GM18508 (cell line): ENCODE measurements around the gene BCAN.
"Not testable (repeated sequence)": the region's sequence is repeated elsewhere in the genome, so short reads cannot be mapped to it uniquely, and the experiment has no call there.

Experiments used
- ATAC-seq: cut with Tn5 transposase; IDR thresholded peaks from one replicate; pipeline ENCODE4 v1.9.1; 2021; ENCODE audit warnings: moderate number of reproducible peaks; ENCODE audit not compliant: insufficient read depth, unreplicated experiment

BCAN gene

DNA sequence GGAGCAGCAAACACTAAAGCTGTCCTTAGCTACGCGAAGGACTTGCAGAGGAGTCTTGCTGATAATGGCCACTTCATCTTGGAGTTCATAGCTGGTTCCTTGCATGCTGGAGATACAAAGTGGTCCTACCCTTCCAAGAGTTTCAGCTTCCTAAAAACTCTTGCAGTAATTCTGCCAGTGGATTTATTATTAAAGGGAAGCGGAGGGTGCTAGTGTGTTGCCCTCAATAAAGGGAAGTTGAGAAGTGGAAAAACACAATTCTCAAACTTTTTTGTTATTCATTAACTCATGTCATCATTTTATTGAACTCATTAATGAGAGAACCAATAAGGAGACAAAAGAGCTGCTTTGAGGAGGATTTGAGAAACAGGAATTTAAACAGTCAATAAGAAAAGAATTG lies 29.3 kb upstream of the BCAN start:
- no peak for ATAC-seq

GRCh38 chr1:156615946-156616345 lies 26.0 kb upstream of the BCAN start:
- no peak for ATAC-seq

DNA sequence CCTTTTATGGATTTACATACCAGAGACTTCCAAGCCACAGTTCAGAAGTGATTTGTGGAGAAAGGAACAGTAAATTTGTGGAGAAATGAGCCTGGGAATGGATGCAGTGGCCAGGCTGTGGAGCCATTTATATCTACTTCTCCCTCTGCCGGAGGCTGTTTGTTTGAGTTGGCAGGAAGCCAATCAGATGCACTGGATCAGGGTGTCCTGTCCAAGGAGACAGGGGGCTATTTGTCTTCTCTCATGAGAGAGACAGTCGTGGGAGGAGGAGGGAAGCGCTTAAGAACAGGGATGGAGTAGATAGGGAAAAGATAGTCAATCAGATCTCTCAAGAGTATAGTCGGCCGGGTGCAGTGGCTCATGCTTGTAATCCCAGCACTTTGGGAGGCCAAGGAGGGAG lies 25.5 kb upstream of the BCAN start:
- no peak for ATAC-seq

DNA sequence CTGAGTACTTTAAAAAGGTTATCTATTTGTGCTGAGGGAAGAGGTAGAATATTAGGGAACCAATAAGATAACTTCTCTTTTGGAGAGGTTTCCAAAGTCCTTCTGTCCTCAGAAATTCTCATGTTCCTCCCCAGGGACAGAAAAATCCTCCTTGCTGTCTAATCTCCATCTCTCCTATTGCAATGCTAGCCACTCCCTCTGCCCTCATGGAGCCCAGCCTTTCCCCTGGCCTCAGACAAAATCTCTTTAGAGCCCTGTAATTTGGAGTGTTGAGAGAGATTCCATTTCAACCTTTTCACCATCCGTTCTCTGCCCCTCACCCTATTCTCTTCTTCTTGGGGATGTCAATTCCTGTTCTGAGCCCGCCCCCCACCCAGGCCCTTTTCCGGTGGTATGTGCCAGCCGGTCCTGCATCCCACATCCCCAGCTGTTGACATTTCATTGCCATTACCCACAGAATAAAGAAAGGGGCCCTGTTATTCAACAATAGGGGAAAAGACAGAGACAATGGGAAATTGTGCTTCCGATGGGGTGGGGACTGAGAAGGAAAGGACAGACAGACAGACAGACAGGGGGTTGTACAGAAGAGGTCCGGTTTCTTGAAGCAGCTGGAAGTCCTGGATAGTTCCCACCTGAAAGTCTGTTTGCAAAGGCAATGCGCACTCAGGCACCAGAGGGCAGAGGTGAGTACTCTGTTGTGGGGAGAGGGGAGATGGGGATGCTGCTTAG lies 22.9 kb upstream of the BCAN start, which contains the start of gene HAPLN2:
HAPLN2 (plus strand) TSS at position 563 of the 729 bp plus-strand sequence. CDS start 4,076 bp downstream, outside the sequence.
- no peak for ATAC-seq

DNA sequence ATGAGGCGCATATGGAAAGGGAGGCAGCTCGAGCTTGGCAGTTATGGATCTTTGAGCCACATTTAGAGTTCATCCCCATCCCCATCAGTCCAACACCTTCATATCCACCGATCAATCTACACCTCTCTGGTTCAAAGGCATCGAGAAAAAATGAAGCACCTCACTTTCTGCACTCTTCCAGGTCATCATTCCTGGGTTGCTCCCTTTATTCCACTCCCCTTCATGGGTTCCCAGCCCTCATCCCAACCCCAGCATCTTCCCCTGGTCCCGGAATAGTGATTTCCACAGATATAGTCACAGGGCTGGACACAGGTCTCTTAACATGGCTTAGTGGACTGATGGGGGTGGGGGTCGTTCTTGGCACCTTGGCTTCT lies 22.3 kb upstream of the BCAN start:
- ATAC-seq = no peak

GRCh38 chr1:156622581-156623297 lies 19.2 kb upstream of the BCAN start:
- no peak for ATAC-seq

DNA sequence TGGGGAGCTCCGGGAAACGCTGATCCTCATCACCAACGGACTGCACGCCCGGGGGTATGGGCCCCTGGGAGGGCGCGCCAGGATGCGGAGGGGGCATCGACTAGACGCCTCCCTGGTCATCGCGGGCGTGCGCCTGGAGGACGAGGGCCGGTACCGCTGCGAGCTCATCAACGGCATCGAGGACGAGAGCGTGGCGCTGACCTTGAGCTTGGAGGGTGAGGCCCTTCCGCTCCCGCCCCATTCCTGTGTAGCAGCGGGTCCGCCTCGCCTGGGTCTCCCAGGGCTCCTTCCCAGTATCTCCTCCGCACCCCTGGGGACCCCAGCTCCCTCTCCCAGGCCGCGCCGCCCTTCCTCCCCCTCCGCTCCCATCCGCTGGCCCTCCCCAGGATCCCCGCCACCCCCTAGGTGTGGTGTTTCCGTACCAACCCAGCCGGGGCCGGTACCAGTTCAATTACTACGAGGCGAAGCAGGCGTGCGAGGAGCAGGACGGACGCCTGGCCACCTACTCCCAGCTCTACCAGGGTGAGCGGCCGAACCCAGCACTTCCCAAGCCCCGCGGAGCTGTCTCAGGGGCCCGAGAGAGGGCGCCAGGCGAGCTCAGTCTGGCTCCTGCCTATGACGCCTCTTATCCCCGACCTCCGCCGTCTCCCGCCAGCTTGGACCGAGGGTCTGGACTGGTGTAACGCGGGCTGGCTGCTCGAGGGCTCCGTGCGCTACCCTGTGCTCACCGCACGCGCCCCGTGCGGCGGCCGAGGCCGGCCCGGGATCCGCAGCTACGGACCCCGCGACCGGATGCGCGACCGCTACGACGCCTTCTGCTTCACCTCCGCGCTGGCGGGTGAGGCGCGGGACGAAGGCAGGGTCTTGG lies 17.7 kb upstream of the BCAN start:
- no peak for ATAC-seq

- ATAC-seq = no peak
These were observed 17.0 kb upstream of the BCAN start for GRCh38 chr1:156624814-156625435.

DNA sequence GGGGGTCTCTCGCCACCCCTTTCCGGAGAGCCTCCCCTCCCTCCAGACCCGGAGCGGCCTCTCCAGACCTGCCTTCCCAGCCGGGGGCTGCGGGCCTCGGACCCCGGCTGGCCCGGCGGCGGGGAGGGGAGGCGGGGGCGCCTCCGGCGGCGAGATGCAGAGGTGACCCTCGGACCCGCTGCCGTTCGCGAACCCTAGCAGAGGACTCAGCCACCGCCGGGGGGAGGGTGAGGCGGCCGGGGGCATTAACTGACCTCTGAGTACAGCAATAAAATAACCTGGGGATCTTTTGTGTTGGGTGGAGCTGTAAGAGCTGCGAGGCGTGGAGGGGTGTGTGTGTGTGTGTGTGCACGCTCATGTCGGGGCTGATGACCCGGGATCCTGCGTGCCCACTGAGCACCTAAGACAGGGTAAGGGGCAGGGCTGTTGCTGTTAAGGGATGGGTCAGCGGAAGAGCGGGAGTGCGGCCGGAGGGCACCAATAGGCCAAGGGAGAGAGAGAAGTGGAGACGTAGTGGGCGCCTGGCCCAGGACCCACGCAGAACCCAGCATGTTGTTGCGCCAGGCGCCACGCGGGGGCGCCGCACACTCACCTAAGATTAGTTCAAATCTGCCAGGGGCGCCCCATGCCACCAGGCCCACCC lies 16.4 kb upstream of the BCAN start:
- ATAC-seq = no peak

DNA sequence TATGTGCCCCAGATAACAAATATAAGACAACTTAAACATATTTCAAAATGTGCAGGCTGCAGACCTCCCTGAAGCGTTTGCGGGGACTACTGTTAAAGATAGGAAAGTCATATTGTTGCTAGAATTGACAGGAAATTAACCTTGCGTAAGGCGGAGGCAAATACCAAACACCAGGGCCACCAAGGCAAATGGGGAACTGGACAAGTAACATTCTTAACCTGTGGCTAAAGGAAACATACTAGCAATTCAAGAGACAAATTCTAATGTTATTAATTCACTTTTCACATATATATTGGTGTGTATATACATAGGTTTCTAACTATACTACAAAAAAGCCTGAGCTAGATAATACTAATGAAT lies 15.9 kb upstream of the BCAN start:
- ATAC-seq = no peak

DNA sequence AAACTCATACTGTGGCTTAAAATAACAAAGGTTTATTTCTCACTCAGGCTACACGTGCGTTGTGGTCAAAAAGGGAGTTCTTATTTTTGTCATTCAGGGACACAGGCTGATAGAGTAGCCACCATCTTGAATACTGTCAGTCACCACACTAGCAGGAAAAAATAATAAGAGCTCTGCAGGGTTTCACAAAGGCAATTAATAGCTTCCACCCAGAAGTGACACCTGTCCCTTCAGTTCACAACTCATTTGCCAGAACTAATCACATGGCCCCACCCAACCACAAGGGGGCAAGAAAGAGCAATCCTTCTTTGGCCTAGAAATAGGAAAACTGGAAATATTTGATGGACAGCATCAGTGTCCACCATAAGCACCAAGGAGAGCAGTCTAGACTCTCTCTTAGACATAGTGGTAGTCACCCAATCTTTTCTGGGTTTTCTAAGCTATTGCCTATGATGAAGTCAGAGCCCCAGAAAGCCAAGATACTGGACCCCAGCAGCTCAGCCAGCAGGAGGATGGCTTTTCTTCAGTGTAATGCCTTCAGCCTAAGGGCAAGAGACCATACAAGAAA lies 14.5 kb upstream of the BCAN start:
- no peak for ATAC-seq

- no peak for ATAC-seq
These were observed 12.0 kb upstream of the BCAN start for GRCh38 chr1:156629823-156630449.

DNA sequence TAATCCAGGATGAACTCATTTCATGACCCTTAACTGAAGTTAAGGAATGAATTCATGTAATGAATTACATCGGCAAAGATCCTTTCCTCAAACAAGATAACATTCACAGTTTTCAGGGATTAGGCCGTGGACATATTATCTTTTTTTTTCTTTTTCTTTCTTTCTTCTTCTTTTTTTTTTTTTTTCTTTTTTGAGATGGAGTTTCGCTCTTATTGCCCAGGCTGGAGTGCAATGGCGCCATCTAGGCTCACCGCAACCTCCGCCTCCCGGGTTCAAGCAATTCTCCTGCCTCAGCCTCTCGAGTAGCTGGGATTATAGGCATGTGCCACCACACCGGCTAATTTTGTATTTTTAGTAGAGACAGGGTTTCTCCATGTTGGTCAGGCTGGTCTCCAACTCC lies 10.8 kb upstream of the BCAN start:
- not testable (repeated sequence) for ATAC-seq

- ATAC-seq = no peak
These were observed 9.6 kb upstream of the BCAN start for GRCh38 chr1:156632355-156632754.

DNA sequence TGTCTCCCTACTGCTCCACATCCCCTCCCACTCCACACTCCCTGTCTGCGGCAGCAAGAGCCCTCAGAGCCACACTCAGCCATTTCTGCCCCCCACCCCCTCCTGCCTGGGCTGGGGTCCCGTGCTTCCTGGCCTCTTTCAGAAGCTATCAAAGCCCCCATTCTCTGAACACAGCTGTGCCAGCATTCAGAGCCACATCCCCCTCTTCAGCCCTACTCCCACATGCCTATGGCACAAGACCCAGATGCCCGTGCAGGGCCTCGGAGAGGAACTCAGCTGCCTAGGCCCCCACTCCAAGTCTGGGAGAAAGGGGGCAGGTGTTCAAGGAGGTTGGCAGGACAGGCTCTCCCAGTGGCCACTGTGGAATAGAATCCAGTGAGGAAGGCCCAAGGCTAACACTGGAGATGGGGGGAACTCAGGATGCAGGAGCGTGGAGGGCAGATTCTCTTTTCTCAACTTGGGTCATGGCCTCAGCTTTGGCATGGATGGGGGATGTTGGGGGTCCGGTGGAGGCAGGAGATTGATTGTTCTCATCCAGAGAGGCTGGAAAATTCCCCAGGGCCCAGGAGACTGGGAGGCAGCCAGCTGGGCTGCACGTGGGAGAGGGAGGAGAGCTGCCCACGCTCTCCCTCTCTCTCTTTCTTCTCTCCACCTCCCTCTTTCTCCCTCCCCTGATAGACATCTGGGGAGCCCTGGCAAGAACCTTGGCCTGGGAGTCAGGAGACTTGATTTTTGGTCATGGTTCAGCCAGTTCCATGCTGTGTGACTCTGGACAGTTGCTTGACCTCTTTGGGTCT lies 3.5 kb upstream of the BCAN start:
- no peak for ATAC-seq

GRCh38 chr1:156639601-156640101 lies 2.3 kb upstream of the BCAN start:
- ATAC-seq = no peak

- no peak for ATAC-seq
These were observed 843 bp upstream of the BCAN start for GRCh38 chr1:156640842-156641706.
